Inferior parietal cortex (tissue), 1 donor: ENCODE results near the gene POU2F1.
"Not testable (repeated sequence)": the region's sequence is repeated elsewhere in the genome, so short reads cannot be mapped to it uniquely, and the experiment has no call there.

Experiments
- DNase-seq: peaks from one replicate; pipeline ENCODE4 v3.0.0-alpha.2; 2016; ENCODE audit errors: extremely low spot score

POU2F1 gene

DNA sequence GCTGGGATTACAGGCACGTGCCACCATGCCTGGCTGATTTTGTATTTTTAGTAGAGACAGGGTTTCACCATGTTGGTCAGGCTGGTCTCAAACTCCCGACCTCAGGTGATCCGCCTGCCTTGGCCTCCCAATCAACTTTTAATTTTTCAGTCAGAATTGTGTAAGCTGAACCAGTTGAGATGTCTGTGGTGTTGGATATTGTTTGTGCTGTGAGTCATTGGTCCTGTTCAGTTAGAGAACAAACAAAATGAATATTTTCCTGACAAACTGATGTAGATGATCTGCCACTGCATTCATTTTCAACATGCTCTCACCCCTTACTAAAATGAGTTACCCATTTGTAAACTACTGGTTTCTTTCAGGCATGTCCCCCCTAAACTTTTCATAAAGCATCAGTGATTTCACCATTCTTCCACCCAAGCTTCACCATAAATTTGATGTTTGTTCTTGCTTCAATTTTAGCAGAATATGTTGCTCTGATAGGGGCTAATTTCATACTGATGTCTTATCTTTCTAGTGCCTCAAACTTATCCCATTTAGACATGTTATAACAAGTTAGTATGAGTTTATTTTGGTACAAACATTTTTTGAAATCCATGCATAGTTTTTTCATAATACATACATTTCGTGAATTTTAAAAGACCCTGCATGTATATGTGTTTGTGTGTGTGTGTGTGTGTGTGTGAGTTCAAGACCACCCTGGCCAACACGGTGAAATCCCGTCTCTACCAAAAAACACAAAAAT is 15.2 kb upstream of the POU2F1 start:
- not testable (repeated sequence) for DNase-seq

DNA sequence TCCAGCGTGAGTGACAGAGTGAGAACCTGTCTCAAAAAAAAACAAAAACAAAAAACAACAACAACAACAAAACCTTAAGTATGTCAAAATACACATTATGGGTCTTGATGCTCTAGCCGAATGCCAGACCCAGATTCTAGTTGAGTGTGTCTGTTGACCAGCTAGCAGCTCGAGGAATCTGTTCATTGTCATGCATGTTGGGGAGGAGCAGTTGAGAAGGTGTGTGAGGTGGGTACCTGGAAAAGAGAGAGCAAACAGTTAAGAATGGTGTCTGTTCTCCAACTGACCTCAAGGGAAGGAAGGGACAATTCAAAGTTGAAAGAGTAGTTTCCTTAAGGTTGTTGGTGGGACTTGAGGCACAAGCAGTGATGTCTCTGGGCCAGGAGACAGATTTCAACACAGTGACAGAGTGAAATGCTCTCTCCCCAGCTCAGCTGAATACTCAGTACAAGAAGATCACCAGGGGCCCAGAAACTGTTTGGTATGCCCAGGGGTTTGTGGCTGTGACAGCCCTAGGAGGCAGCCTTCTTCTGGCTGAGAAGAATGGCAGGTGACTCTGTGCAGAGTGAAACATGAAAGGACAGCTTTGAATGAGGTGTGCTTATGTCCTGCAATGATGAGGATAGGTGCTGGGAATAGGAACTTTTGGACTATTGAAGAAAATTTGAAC is 14.4 kb upstream of the POU2F1 start:
- DNase-seq = no peak

DNA sequence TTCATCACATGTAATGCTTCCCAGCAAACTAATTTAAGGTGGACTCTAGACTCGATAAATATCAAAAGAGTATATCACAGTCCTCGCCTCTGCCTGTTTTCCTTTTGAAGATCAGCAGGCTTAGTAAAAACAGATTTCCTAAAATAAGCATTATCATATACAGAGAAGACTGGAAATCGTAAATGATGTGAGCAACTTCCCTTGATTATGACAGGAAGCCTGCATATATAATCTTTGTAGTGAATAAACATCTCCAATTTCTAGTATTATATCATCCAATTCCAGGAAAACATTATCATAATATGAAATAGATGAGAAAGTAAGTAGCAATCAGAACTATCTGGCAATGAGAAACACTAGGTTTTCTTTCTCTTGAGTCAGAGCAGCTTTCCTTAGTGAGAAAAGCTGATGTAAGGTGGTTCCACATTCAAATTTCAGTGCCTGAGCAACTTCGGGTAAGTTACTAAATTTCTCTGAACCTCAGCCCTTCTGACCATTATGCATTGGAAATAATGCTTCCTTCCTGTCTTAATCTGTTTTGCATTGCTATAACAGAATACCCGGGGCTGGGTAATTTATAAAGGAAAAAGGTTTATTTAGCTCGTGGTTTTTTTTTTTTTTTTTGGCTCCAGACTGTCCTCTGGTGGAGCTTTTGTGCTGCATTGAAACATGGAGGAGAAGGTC is 12.6 kb upstream of the POU2F1 start:
- no peak for DNase-seq

DNA sequence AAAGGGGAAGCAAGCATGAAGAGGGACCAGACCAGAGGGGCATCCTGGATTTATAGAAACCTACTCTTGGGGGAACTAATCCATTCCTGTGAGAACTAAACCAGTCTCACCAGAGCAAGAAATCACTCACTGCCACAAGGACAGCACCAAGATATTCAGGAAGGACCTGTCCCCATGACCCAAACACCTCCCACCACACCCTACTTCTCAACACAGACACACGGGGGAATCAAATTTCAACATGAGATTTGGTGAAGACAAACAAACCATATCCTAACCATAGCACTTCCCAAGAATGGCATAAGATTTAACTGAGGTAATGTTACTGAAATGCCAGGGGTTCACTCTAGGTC is 12.1 kb upstream of the POU2F1 start:
- no peak for DNase-seq

DNA sequence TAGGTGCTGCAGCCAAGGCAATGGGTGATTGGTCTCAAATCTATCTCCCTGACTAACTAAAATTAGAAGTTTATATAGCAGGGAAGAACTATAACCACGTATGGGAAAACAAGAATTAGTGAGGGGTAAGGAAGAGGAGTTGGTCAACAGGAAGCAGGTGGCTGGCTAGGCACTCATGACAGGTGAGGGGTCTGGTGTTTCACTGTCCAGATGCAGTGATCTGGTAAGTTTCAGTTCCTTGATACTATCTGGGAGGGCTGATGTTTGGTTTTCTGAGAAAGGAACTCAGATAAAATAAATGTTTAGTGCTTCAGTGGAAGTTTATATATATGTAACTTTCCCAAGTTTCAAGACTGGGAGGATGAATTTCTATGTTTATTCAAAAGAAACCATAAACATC is 11.6 kb upstream of the POU2F1 start:
- DNase-seq = no peak

DNA sequence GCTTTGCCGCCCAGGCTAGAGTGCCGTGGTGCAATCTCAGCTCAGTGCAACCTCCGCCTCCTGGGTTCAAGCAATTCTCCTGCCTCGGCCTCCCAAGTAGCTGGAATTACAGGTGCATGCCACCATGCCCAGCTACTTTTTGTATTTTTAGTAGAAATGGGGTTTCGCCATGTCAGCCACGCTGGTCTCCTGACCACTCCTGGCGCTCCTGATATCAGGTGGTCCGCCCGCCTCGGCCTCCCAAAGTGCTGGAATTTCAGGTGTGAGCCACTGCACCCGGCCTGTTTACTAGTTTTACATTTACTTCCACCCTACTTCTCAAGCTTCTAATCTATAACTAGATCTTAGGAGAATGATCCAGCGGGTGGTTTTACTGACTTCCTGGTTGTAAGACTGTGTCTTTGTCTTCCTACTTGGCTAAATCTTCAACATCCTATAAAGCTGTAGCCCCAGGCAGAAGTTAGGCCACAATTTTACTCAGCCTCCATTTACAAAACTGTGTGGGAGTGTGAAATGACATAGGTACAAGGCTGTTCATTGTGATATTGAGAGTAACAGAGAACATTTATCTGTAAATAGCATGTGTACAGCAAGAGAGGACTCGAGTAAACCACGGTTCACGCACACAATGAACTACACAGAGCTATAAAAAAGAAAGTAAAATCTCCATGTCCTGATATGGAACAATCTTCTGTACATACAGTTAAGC is 9.6 kb upstream of the POU2F1 start:
- no peak for DNase-seq

DNA sequence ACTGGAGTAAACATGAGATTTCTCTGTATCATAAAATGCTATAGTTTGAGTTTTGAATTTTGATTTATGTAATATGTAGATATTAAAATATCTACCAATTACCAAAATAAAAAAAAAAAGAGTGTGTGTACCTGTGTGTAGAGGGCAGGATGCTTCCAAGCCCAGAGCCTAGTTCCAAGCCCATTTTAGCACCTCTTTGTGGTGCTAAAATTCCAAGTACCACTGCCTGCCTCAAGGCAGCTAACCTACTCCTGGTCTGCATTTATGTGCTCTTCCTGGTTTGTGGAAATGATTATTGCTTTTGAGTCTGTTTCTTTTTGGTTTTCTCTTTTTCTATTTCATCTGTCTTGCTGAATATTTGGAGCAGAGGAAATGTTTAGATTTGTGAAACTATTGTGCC is 8.7 kb upstream of the POU2F1 start:
- DNase-seq = no peak

DNA sequence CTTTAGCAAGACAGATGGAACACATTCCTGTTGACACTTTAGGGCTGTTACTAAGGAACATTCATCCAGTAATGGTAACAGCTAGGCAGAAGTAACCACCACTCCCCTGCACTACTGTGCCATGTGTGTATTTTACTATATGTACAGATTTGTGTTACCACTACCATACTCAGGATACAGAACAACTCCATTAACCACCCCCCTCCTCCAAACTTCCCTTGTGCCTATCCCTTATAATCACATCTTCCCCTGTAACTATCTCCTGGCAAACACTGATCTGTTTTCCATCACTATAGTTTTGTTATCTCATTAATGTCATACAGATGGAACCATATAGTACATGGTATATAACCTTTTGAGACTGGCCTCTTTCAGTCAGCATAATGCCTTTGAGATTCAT is 3.9 kb upstream of the POU2F1 start:
- DNase-seq = no peak

DNA sequence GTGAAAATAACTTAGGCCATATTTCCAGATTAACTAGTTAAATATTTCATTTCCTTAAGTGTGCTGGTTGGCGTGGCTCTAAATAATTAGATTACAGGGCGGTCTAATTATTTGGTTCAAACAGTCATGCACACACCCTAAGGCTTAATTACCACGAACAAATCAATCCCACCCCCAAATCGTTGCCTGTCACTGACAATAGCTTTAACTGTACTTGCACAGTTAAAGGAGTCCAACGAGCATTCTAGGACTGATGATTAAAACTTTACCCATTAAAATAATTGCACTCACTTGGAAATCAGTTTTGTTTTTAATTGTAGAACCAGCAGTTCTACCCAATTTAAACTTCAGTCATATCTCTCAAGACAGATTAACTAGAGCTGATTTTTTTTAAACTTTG is 1.5 kb upstream of the POU2F1 start:
- no peak for DNase-seq

DNA sequence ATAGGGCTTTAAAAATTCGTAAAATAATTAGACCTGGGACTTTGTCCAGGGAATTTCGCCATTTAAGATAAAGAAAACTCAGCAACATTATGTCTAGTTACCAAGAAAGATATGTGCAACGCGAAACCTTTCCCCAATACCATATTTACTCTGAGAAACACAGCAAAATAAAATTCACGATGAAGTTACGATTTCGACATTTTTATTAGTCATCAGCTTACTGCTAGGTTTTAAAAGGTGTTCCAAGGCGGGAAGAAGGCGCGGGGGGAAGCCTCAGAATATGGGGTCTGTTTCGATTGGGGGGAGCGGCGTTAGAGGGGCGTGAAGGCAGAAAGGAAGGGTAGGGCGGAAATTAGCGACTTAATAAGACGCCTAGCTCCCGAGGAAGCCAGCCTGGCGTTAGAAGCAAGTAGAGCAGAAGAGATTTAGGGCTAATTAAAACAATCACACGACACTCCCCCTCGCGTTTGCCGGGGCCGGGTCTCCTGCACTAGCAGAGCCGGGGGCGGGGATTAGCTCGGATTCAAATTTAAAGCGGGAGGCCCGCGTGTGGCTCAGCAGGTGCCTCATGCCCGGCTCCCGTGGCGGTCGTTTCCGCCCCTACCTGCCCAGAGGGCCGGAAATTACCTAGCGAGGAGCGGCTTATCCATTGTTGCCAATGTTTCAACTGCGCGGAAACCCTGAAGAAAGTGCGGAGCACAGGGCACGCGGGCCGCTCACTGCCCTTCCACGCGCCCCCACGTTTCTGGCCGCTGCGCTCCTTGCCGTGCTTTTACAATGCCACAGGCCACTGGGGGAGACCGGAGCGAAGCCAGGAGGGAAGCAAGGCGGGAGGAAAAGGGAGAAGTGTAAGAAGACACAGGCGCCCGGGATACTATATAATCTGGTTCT is 795 bp upstream of the POU2F1 start:
- peak; percentile 71 for DNase-seq

DNA sequence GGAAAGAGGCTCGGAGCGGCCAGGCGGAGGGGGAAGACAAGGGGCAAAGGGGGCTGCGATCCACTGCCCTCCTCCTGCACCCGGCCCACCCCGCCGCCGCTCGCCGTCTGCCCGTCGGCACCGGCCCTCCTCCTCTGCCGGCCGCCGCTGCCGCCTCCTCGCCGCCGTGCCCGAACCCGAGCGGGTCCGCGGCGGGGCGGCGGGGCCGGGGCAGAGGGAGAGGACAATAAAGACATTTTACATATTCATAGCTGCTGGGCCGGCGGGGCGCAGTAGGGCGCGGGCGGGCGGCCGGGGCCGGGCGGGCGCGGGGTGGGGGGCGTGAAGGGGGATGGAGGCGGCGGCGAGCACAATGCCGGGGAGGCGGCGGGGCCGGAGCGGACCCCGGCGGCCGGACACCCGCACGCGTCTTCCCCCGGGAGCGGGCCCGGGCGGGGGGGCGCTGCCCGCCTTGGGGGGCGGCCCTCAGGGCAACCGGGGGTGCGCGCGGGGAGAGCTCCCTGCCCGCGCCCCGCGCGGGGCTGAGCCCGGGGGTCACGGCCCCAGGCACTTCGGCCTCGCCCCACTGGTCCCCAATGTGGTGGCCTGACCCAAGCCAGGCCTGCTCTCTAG is 546 bp downstream of the POU2F1 start:
- DNase-seq = no peak

DNA sequence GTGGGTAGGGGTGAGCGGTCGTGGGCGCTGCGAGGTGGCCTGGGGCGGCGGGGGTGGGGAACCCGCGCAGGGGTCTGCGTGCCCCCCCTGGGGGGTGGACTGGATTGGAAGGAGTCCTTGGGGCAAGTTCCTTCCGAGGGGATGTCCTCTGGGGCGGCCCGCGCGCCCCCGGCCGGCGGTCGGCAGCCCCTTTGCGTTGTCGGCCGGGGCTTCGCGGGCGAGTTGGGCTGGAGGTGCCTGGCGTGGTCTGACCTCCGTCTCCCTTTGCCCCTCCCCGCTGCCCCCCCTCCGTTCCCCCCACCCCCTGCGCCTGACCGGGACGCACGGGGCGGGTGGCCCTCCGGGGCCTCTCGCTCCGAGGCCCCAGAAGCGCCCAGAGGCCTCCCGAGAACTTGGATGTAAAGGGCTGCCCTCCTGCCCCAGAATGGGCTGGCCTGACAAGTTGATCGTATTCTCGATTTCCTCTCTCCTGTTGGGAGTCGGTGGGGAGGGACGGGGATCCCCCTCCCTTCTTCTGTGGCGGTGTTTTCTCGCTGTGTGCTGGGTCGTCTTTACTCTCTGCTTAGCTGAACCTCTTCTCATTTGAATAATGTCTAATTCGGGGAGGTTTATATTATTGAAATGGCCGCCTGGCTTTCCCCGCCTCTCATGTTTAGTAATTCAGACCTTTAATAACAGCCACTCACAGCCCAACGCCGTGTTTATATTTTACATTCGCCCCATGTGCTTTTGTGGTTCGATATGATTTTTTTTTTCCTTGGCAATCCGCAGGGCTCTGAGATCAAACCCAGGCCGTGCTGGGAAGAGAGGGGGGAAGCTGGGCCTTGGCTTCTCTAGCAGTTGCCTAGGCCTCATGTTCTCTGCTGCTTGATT is 1.3 kb downstream of the POU2F1 start:
- peak; percentile 73 for DNase-seq

DNA sequence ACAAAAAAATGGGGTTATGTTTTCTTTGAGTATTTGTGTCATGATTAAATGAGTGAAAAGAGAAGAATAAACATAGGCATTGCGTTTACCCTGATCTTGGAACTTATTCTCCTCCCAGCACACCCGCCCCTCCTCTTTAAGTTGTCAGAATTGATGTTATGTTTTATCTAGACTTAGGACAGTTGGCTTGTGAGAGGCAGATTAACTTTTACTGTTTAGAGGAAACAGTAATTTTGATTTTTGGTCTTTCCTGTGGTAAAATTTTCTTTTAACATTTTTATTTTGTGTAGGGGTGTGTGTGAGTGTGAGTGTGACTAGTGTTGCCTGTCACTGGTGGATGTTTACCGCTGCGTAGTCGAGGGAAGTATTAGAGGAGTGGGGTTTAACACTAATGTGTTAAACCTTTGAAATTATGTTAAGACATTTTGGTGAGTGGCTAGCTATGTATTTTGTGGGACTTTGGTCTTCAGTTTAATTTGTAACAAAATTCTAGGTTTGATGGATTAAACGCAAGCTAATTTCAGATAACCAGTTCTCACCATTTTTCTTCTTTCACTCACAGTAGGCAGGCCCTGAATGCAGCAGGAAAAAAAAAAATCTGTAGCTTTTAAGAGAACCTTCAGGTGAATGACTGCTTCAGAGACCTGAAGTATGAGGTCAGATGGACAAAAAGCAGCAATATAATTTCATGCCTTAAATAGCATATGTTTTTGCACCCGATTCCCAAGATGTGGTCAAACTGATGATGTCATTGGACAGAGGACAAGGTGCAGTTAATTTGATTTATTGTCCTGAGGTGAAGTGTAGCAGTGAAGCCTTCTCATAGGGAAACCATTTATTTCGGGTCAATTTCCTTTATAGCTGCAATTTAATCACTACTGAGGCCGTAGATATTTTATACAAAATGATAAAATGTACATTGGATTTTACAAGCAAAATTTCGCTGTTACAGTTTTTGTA is 2.7 kb downstream of the POU2F1 start:
- no peak for DNase-seq

DNA sequence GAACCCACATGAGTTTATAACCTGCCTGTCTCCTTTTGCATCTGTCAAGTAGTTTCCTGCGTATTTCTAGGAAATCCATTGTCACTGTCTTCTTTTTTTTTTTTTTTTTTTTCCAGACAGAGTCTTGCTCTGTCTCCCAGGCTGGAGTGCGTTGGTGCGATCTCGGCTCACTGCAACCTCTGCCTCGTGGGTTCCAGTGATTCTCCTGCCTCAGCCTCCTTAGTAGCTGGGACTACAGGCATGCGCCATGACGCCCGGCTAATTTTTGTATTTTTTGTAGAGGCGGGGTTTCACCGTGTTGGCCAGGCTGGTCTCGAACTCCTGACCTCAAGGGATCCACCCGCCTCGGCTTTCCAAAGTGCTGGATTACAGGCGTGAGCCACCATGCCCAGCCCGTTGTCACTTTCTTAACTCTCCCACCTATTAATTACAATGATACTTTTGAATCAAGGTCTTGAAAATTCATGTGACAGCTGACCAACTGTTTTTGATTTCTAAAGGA is 4.1 kb downstream of the POU2F1 start:
- DNase-seq = not testable (repeated sequence)

DNA sequence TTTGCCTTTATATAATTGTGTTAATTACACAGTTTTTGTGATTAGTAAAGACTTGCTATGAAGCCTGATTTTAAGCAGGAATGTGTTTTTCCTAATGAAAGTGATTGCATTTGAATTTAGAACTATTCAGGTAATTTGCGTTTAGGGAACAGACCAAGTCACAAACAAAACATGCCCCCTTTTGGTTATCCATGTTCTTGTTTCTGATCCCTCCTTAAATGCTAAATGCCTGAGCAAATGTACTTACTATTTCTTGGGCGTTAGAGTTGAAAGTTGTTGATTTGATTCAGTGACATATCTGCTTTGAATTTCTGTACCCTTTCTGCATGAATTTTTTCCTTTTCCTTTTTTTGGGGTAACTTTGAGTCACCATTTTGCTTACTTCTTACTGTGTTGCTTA is 5.2 kb downstream of the POU2F1 start:
- no peak for DNase-seq

DNA sequence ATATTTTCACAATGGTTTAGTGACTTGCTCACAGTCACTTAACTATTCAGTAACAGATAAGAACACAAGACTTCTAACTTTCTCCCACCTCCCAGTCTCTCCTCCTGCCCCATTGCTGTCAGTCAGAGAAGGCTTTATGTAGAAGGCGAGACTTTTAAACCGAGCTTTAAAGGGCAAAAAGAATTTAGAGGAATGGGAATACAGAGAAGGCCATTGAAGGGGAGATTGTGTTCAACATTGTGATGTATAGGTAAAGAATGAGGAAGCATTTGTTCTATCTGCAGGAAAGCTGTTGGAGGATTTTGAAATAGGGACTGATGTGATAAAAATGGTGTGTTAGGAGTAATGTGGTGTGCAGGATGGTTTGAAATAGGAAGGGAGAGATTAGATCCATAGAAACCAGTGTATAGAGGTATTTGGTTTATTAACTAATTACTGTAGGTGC is 7.3 kb downstream of the POU2F1 start:
- DNase-seq = no peak

DNA sequence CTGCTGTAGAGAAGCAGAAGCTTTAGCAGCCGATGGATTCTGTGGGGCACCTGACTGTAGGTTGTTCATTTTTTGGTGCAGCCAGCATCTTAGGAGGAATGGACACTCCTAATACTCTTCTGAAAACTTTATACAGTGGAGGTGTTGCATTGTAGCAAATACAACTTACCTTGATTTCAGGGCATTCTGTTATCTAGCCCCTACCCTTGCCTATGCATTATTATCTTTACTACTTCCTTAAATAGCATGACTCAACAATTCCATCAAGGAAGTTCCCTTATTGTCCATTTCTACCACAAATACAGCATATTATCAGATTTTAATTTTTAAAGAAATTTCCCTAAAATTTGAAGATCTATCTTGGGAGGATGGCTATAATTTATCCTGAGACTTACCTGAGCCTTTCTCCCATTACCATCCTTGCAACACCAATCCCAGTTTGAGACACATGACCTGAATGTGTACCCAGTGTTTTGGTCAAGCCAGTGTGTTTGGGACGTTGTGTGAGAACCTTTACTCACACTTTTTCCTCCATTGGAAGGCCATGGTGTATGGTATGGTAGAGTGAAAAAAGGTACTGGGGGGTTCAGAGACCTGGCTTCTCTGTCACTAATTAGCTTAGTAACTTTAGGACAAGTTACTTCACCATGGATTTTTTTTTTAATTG is 9.2 kb downstream of the POU2F1 start:
- no peak for DNase-seq

DNA sequence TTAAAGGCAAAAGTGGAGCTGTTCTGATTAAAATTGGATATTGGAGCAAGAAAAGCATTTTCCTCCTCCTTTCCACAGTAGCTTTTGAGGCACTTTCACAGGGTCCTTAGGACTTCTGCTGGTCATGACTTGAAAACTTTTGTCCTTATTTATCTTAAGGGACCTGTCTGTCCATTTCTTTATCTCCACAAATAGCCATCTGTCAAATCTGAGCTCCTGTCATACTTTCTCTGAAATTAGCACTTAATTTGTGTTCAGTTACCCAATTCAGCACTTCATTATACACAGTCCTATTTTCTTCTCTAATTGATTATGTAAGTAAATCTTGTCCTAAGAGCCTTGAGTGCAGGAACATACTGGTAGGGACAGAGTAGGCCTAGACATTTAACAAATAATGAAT is 9.8 kb downstream of the POU2F1 start:
- DNase-seq = no peak
